DOHH2 (cell line): ENCODE measurements around the gene TOGARAM2.

Experiments
- H3F3A ChIP-seq: fragments of 200-600 bp; sonication (generic), shearing (Covaris generic); 2 replicates; pipeline ENCODE4 v1.6.0; 2016; ENCODE audit warnings: antibody characterized with exemption, mild to moderate bottlenecking; ENCODE audit not compliant: control insufficient read depth, insufficient read depth
- H3K27ac ChIP-seq: fragments of 200-600 bp; sonication (generic); 2 replicates; pipeline ENCODE4 v1.5.1; 2014; ENCODE audit warnings: low read depth, mild to moderate bottlenecking, low read length, moderate library complexity
- H3K27me3 ChIP-seq: fragments of 200-600 bp; sonication (generic); 2 replicates; pipeline ENCODE4 v1.6.1; 2014; ENCODE audit warnings: mild to moderate bottlenecking, low read length, mixed read lengths; ENCODE audit not compliant: control insufficient read depth
- H3K36me3 ChIP-seq: fragments of 200-600 bp; sonication (generic); 2 replicates; pipeline ENCODE4 v1.6.1; 2014; ENCODE audit warnings: mild to moderate bottlenecking, low read length, moderate library complexity, mixed read lengths; ENCODE audit not compliant: control insufficient read depth
- H3K4me1 ChIP-seq: fragments of 200-600 bp; sonication (generic); 2 replicates; pipeline ENCODE4 v1.6.1; 2014; ENCODE audit warnings: mild to moderate bottlenecking, low read length, mixed read lengths; ENCODE audit not compliant: control insufficient read depth
- H3K4me2 ChIP-seq: fragments of 200-600 bp; sonication (generic); 2 replicates; pipeline ENCODE4 v1.6.0; 2014; ENCODE audit warnings: mild to moderate bottlenecking, low read length, moderate library complexity
- H3K4me3 ChIP-seq: fragments of 200-600 bp; sonication (generic); 2 replicates; pipeline ENCODE4 v1.5.1; 2014; ENCODE audit warnings: mild to moderate bottlenecking, low read length, mixed read lengths
- H3K79me2 ChIP-seq: fragments of 200-600 bp; sonication (generic); 2 replicates; pipeline ENCODE4 v1.6.1; 2014; ENCODE audit warnings: mild to moderate bottlenecking, low read length, mixed read lengths; ENCODE audit not compliant: control insufficient read depth
- H3K9me2 ChIP-seq: fragments of 200-600 bp; sonication (generic); replicated peaks from 2 replicates; pipeline ENCODE4 v1.6.1; 2014; ENCODE audit warnings: mild to moderate bottlenecking, low read length, mixed read lengths; ENCODE audit not compliant: control insufficient read depth
- H3K9me3 ChIP-seq: fragments of 200-600 bp; sonication (generic); 2 replicates; pipeline ENCODE4 v1.6.1; 2014; ENCODE audit warnings: antibody characterized with exemption, low read length, mixed read lengths; ENCODE audit not compliant: control insufficient read depth, insufficient read depth
- H4K20me1 ChIP-seq: fragments of 200-600 bp; sonication (generic); 2 replicates; pipeline ENCODE4 v1.6.0; 2014; ENCODE audit warnings: low read depth, mild to moderate bottlenecking, antibody characterized with exemption, low read length, moderate library complexity; ENCODE audit not compliant: control insufficient read depth, insufficient read depth
- CTCF ChIP-seq: fragments of 200-600 bp; sonication (generic); IDR thresholded peaks from one replicate; pipeline ENCODE4 v1.5.1; 2014; ENCODE audit warnings: antibody characterized with exemption, mild to moderate bottlenecking, low read depth, low read length; ENCODE audit not compliant: poor library complexity, severe bottlenecking
- EZH2phosphoT487 ChIP-seq: fragments of 200-600 bp; sonication (generic); IDR thresholded peaks from 2 replicates; pipeline ENCODE4 v1.6.1; 2017; ENCODE audit warnings: borderline replicate concordance, mild to moderate bottlenecking, antibody characterized with exemption, low read length, moderate library complexity, mixed read lengths

Gene TOGARAM2

GRCh38 chr2:29053670-29054400 is 72.7 kb downstream of the TOGARAM2 start:
- Histone ChIP-seq H3K4me3 (no peak overlapping the region), H4K20me1 (no peaks in the 10 kb centered on the region), H3K79me2 (no peaks in the 10 kb centered on the region), H3K9me3 (no peaks in the 10 kb centered on the region), H3F3A (no peaks in the 10 kb centered on the region), H3K36me3 (no peaks in the 10 kb centered on the region), H3K4me2 (no peak overlapping the region), H3K4me1 (no peaks in the 10 kb centered on the region), H3K27ac (no peak overlapping the region), H3K9me2 (no peaks in the 10 kb centered on the region), H3K27me3 (no peaks in the 10 kb centered on the region)
- no peak for TF ChIP-seq EZH2phosphoT487
- TF ChIP-seq CTCF = no peak

- Histone ChIP-seq H3K27ac (no peak overlapping the region), H4K20me1 (no peaks in the 10 kb centered on the region), H3K9me3 (no peaks in the 10 kb centered on the region), H3K4me1 (no peaks in the 10 kb centered on the region), H3F3A (no peaks in the 10 kb centered on the region), H3K4me2 (no peak overlapping the region), H3K36me3 (no peaks in the 10 kb centered on the region), H3K79me2 (no peaks in the 10 kb centered on the region), H3K9me2 (no peaks in the 10 kb centered on the region), H3K4me3 (no peak overlapping the region), H3K27me3 (no peaks in the 10 kb centered on the region)
- TF ChIP-seq EZH2phosphoT487 (no peak), CTCF (no peak)
These were observed 73.3 kb downstream of the TOGARAM2 start for GRCh38 chr2:29054430-29054829.

- no peak overlapping the region for H3K27ac ChIP-seq
- no peak for TF ChIP-seq EZH2phosphoT487
- no peak for TF ChIP-seq CTCF
- H3K4me3 ChIP-seq = no peak overlapping the region
- H3K27me3 ChIP-seq = no peaks in the 10 kb centered on the region; the same call in 1 of the 2 replicates
- no peaks in the 10 kb centered on the region for H3F3A ChIP-seq
- H3K4me2 ChIP-seq = no peak overlapping the region
- no peaks in the 10 kb centered on the region for H3K36me3 ChIP-seq
- H4K20me1 ChIP-seq = no peaks in the 10 kb centered on the region
- H3K79me2 ChIP-seq = no peaks in the 10 kb centered on the region
- H3K4me1 ChIP-seq = no peaks in the 10 kb centered on the region
- H3K9me2 ChIP-seq = no peaks in the 10 kb centered on the region
- H3K9me3 ChIP-seq = no peaks in the 10 kb centered on the region
These were observed 74.5 kb downstream of the TOGARAM2 start for GRCh38 chr2:29055601-29056000.
